Activated naive CD4-positive, alpha-beta T cell treated with anti-CD3 and anti-CD28 coated beads for 36 hours (primary cell): Measurements from ENCODE around the gene UROD. TPM values are rescaled to one million over a fixed set of nuclear protein-coding genes. Genes with fewer than 3 reads are reported as not detected.
"Not testable (repeated sequence)": the region's sequence is repeated elsewhere in the genome, so short reads cannot be mapped to it uniquely, and the experiment has no call there.

Experiments used
- CTCF ChIA-PET: fragments of 350-600 bp; sonication (Branson Sonifier 250); formaldehyde crosslinking; loops from one replicate; lab custom pipeline; 2021; ENCODE audit warnings: antibody characterized with exemption; lab: Charles Lee
- DNase-seq: peaks from one replicate; pipeline ENCODE4 v3.0.0-alpha.2; 2020
- H3K27ac Mint-ChIP-seq: one replicate; pipeline ENCODE4 v1.8.0; 2021; ENCODE audit warnings: mild to moderate bottlenecking, mixed read lengths
- H3K27me3 Mint-ChIP-seq: one replicate; pipeline ENCODE4 v1.8.0; 2021; ENCODE audit warnings: low read depth, mixed read lengths
- H3K36me3 Mint-ChIP-seq: one replicate; pipeline ENCODE4 v1.8.0; 2021; ENCODE audit warnings: low read depth, mixed read lengths
- H3K4me1 Mint-ChIP-seq: one replicate; pipeline ENCODE4 v1.8.0; 2021; ENCODE audit warnings: low read depth, mixed read lengths
- H3K4me3 Mint-ChIP-seq: one replicate; pipeline ENCODE4 v1.8.0; 2021; ENCODE audit warnings: mild to moderate bottlenecking, moderate library complexity, mixed read lengths
- H3K9me3 Mint-ChIP-seq: one replicate; pipeline ENCODE4 v1.8.0; 2021; ENCODE audit warnings: mixed read lengths
- intact Hi-C: fragments of 100-400 bp; cut with micrococcal nuclease; formaldehyde crosslinking; loops from one replicate; pipeline ENCODE4 v1.15.1; 2023
- total RNA-seq, 2 experiments: library from RNA; stranded (reverse); gene quantifications; one replicate each; pipeline ENCODE4 v1.2.3, GENCODE V29; 2021

UROD gene
- total RNA-seq: 100 to 1,000 TPM; 117 to 126 TPM

DNA sequence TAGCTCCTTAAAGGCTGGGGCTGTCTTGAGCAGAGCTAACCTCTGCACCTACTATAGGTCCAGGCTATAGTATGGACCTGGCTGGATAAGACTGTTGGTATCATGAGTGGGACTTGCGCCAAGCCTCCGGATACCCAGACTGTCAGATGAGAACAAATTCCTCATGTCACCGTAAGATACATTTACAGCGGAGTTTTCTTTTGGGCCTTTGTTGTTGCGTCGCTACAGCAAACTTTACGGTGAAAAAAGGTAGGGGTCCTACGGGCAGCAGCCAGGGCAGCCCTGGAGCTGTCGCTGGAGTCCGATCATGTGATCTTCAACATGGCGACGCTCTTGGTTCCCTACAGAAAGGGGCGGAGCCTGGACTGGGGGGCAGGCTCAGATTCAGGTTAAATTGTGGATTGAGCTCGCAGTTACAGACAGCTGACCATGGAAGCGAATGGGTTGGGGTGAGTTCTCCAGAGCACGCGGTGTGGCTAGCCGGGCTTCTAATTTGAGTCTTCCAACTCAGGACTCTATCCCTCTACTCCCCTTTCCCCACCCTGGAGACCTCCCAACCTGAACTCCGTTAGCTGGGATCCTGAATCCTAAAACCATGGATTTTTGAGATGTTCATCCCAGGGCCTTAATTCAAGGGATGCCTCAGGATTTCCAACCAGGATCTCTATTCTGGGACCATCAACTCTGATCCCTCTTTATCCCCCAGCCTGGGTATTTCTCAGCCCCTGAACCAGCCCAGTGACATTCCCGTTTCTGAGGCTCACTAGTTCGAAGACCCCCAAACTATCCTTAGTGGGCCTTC, at the start of gene UROD:
Gene UROD (plus strand): TSS at position 418 of the 802 bp plus-strand sequence. CDS start 12 bp downstream, at position 430.
- peak; percentile 96 for DNase-seq
- peak within 1 kb of the TSS; percentile 89 for H3K27ac Mint-ChIP-seq
- H3K36me3 Mint-ChIP-seq: peaks cover 6% of the 10 kb centered on the region
- no peaks in the 10 kb centered on the region for H3K9me3 Mint-ChIP-seq
- no peaks in the 10 kb centered on the region for H3K27me3 Mint-ChIP-seq
- intact Hi-C loops: loop anchor here (1.0 to 5.0 kb wide), 10 partner anchors 26 to 676 kb away; partner anchors contain the start of genes EIF2B3, MUTYH, NASP and RNU5D-1
- H3K4me1 Mint-ChIP-seq: peaks cover 36% of the 10 kb centered on the region
- CTCF ChIA-PET: interaction anchor here (0.6 to 5.6 kb wide), 13 partner anchors 118 to 481 kb away, joined by 3 to 124 read pairs (median 4); partner anchors contain the start of genes MUTYH, PLK3 and TOE1
- H3K4me3 Mint-ChIP-seq: peak within 1 kb of the TSS; percentile 81

DNA sequence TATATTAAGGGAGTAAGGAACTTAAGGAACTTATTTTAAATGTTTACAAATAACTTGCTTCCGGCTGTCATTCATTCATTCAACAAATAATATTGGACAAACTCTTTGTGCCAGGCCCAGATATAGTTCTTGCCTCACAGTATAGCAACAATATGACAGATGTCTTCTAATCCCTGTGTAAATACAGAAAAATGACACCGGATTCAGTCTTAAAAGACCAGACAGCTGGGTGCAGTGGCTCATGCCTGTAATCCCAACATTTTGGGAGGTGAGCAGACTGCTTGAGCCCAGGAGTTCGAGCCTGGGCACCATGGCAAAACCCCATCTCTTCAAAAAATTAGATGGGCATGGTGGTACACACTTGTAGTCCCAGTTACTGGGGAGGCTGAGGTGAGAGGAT, 49.3 kb upstream of the UROD start:
- CTCF ChIA-PET: no interaction called here
- H3K27ac Mint-ChIP-seq: no peak overlapping the region
- no peak overlapping the region for H3K4me3 Mint-ChIP-seq
- peaks cover 12% of the 10 kb centered on the region for H3K36me3 Mint-ChIP-seq
- no peaks in the 10 kb centered on the region for H3K27me3 Mint-ChIP-seq
- H3K9me3 Mint-ChIP-seq: no peaks in the 10 kb centered on the region
- no peaks in the 10 kb centered on the region for H3K4me1 Mint-ChIP-seq
- no peak for DNase-seq
- intact Hi-C loops: no loop called here

GRCh38 chr1:44964396-44964795, 47.7 kb upstream of the UROD start:
- Mint-ChIP-seq H3K27me3 (no peaks in the 10 kb centered on the region), H3K27ac (no peak overlapping the region), H3K4me3 (no peak overlapping the region), H3K9me3 (no peaks in the 10 kb centered on the region), H3K36me3 (peaks cover 13% of the 10 kb centered on the region), H3K4me1 (no peaks in the 10 kb centered on the region)
- DNase-seq: no peak
- CTCF ChIA-PET: interaction anchor here (0.6 kb wide), 1 partner anchor 28 kb away, joined by 3 read pairs; no protein-coding TSS in a partner anchor
- intact Hi-C loops: no loop called here

- H3K27ac Mint-ChIP-seq: no peak overlapping the region
- intact Hi-C loops: no loop called here
- no peak for DNase-seq
- peaks cover 10% of the 10 kb centered on the region for H3K36me3 Mint-ChIP-seq
- H3K9me3 Mint-ChIP-seq: no peaks in the 10 kb centered on the region
- no peak overlapping the region for H3K4me3 Mint-ChIP-seq
- no peaks in the 10 kb centered on the region for H3K27me3 Mint-ChIP-seq
- CTCF ChIA-PET: no interaction called here
- peaks cover 8% of the 10 kb centered on the region for H3K4me1 Mint-ChIP-seq
Measured at GRCh38 chr1:44970317-44970716, 41.7 kb upstream of the UROD start.

DNA sequence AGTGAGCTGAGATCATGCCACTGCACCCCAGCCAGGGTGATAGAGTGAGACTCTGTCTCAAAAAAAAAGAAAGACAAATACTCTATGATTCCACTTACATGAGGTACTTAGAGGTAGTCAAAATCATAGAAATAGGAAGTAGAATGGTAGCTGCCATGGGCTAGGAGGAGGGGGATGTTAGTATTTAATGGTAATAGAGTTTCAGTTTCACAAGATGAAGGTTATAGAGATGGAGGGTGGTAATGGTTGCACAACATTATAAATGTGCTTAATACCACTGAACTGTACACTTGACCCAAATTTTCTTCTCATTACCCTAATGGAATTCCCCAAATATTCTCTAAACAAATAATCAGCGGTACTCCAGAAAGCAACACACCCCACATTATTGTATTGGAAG, 38.4 kb upstream of the UROD start:
- no peak overlapping the region for H3K27ac Mint-ChIP-seq
- CTCF ChIA-PET: no interaction called here

DNA sequence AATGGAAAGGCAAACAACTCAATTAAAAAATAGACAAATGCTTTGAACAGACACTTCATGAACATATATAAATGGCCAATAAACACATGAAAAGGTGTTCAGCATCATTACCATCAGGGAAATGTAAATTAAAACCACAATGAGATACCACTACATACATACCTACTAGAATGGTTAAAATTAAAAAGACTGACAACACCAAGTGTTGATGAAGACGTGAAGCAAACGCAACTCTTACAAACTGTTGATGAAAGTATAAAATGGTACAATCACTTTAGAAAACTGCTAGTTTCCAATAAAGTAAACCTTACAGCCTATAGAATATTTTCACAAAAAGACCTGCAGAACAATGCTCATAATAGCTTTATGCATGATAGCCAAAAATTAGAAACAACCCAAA, 35.8 kb upstream of the UROD start:
- H3K36me3 Mint-ChIP-seq: peaks cover 41% of the 10 kb centered on the region
- CTCF ChIA-PET: interaction anchor here (0.6 kb wide), 1 partner anchor 873 kb away, joined by 3 read pairs; no protein-coding TSS in a partner anchor
- no peak for DNase-seq
- no peak overlapping the region for H3K4me3 Mint-ChIP-seq
- no peaks in the 10 kb centered on the region for H3K27me3 Mint-ChIP-seq
- peaks cover 7% of the 10 kb centered on the region for H3K4me1 Mint-ChIP-seq
- H3K9me3 Mint-ChIP-seq: no peaks in the 10 kb centered on the region
- intact Hi-C loops: no loop called here
- no peak overlapping the region for H3K27ac Mint-ChIP-seq

More for the DNA sequence above, 38.4 kb upstream of the UROD start:
- no peaks in the 10 kb centered on the region for H3K9me3 Mint-ChIP-seq
- no peak overlapping the region for H3K4me3 Mint-ChIP-seq
- H3K4me1 Mint-ChIP-seq: peaks cover 10% of the 10 kb centered on the region
- intact Hi-C loops: no loop called here
- no peak for DNase-seq
- no peaks in the 10 kb centered on the region for H3K27me3 Mint-ChIP-seq
- peaks cover 34% of the 10 kb centered on the region for H3K36me3 Mint-ChIP-seq

DNA sequence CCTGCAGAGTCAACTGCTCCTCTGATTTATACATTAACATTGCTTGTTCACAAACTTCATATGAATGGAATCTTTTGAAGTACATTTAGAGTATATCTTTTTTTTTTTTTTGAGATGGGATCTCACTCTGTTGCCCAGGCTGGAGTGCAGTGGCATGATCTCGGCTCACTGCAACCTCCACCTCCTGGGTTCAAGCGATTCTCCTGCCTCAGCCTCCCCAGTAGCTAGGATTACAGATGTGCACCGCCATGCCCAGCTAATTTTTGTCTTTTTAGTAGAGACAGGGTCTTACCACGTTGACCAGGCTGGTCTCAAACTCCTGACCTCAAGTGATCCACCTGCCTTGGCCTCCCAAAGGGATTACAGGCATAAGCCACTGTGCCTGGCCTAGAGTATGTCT, 34.7 kb upstream of the UROD start:
- H3K36me3 Mint-ChIP-seq: peaks cover 39% of the 10 kb centered on the region
- CTCF ChIA-PET, H3K27ac Mint-ChIP-seq, H3K27me3 Mint-ChIP-seq, H3K9me3 Mint-ChIP-seq, DNase-seq, H3K4me1 Mint-ChIP-seq, intact Hi-C loops, H3K4me3 Mint-ChIP-seq: not testable (repeated sequence)

GRCh38 chr1:44985747-44986359, 26.2 kb upstream of the UROD start:
- intact Hi-C loops: loop anchor here (1.0 to 5.0 kb wide), 9 partner anchors 26 to 701 kb away; partner anchors contain the start of genes BEST4, CCDC163, GPBP1L1 and KIF2C
- Mint-ChIP-seq H3K9me3 (no peaks in the 10 kb centered on the region), H3K4me1 (peaks cover 23% of the 10 kb centered on the region), H3K27ac (peak overlapping the region; percentile 80), H3K4me3 (peak overlapping the region; percentile 100), H3K27me3 (no peaks in the 10 kb centered on the region), H3K36me3 (peaks cover 8% of the 10 kb centered on the region)
- CTCF ChIA-PET: interaction anchor here (1.1 to 1.6 kb wide), 5 partner anchors 25 to 313 kb away, joined by 3 to 6 read pairs (median 4); partner anchors contain the start of genes HECTD3 and RNU5D-1
- DNase-seq: no peak

GRCh38 chr1:44988531-44989156, 23.4 kb upstream of the UROD start:
- Mint-ChIP-seq H3K36me3 (peaks cover 4% of the 10 kb centered on the region), H3K9me3 (no peaks in the 10 kb centered on the region), H3K4me3 (no peak overlapping the region), H3K27me3 (no peaks in the 10 kb centered on the region), H3K4me1 (peaks cover 16% of the 10 kb centered on the region), H3K27ac (no peak overlapping the region)
- intact Hi-C loops: loop anchor here (5.0 kb wide), 2 partner anchors 201 to 699 kb away; partner anchors contain the start of genes BEST4, GPBP1L1 and TMEM69
- no peak for DNase-seq
- CTCF ChIA-PET: interaction anchor here (0.6 to 1.8 kb wide), 3 partner anchors 22 to 351 kb away, joined by 3 to 7 read pairs (median 3); partner anchors contain the start of genes HECTD3, MUTYH and TOE1

DNA sequence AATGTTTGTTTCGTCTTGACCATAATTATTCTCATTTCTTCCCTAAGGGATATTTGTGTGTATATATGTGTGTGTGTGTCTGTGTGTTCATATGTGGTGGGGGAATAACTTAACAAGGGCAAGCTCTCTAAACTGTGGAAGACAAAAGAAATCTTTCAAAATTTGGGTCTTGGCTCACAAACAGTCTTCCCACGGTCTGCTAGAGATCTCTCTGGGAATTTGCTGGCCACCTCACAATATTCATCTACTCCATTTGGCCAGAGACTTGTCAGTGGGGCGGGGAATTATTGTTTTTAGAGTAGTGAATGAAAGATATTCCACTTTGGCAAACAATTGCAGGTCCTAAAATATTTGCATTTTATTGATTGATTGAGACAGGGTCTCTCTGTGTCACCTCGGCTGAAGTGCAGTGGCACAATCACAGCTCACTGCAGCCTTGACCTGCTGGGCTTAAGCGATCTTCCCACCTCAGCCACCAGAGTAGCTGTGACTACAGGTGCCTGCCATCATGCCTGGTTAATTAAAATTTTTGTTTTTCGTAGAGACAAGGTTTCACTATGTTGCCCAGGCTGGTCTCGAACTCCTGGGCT, 17.6 kb upstream of the UROD start:
- H3K4me3 Mint-ChIP-seq: no peak overlapping the region
- H3K36me3 Mint-ChIP-seq: no peaks in the 10 kb centered on the region
- CTCF ChIA-PET: interaction anchor here (1.0 to 1.1 kb wide), 2 partner anchors 13 to 24 kb away, joined by 3 to 4 read pairs; no protein-coding TSS in a partner anchor
- intact Hi-C loops: no loop called here
- no peaks in the 10 kb centered on the region for H3K27me3 Mint-ChIP-seq
- no peak overlapping the region for H3K27ac Mint-ChIP-seq
- H3K9me3 Mint-ChIP-seq: no peaks in the 10 kb centered on the region
- no peaks in the 10 kb centered on the region for H3K4me1 Mint-ChIP-seq
- DNase-seq: no peak

- CTCF ChIA-PET: no interaction called here
- no peaks in the 10 kb centered on the region for H3K27me3 Mint-ChIP-seq
- H3K4me3 Mint-ChIP-seq: no peak overlapping the region
- no peak for DNase-seq
- no peaks in the 10 kb centered on the region for H3K36me3 Mint-ChIP-seq
- no peaks in the 10 kb centered on the region for H3K9me3 Mint-ChIP-seq
- peaks cover 4% of the 10 kb centered on the region for H3K4me1 Mint-ChIP-seq
- intact Hi-C loops: no loop called here
- H3K27ac Mint-ChIP-seq: no peak overlapping the region
Measured at GRCh38 chr1:44995467-44996238, 16.4 kb upstream of the UROD start.
